Activated T-helper 1 cell treated with anti-CD3 and anti-CD28 coated beads, Interleukin-12 subunit alpha, Interleukin-12 subunit beta, Interleukin-2, Interleukin-4 antibody, amounts not matched to agents 30 ng/mL and 10 ng/mL and 1 ng/mL, durations not matched to agents 14 hours and 24 hours and 36 hours (primary cell): ENCODE results near the gene SPATA3. TPM values are rescaled to one million over a fixed set of nuclear protein-coding genes. Genes with fewer than 3 reads are reported as not detected.

Source experiments
- DNase-seq: peaks from one replicate; pipeline ENCODE4 v3.0.0; 2021; ENCODE audit warnings: low spot score
- H3K27ac Mint-ChIP-seq: one replicate; pipeline ENCODE4 v1.8.0; 2021; ENCODE audit warnings: mild to moderate bottlenecking, mixed read lengths
- H3K27me3 Mint-ChIP-seq: one replicate; pipeline ENCODE4 v1.8.0; 2022; ENCODE audit warnings: mild to moderate bottlenecking, moderate library complexity, mixed read lengths; ENCODE audit not compliant: insufficient read depth
- H3K36me3 Mint-ChIP-seq: one replicate; pipeline ENCODE4 v1.8.0; 2021; ENCODE audit warnings: low read depth, mixed read lengths
- H3K4me1 Mint-ChIP-seq: one replicate; pipeline ENCODE4 v1.8.0; 2021; ENCODE audit warnings: low read depth, mixed read lengths
- H3K4me3 Mint-ChIP-seq: one replicate; pipeline ENCODE4 v1.8.0; 2021; ENCODE audit warnings: mild to moderate bottlenecking, moderate library complexity, mixed read lengths
- H3K9me3 Mint-ChIP-seq: one replicate; pipeline ENCODE4 v1.8.0; 2021; ENCODE audit warnings: mixed read lengths
- intact Hi-C: fragments of 100-400 bp; cut with micrococcal nuclease; formaldehyde crosslinking; loops from one replicate; pipeline ENCODE4 v1.15.1; 2024
- total RNA-seq: library from RNA; stranded (reverse); gene quantifications from 2 replicates; pipeline ENCODE4 v1.2.3, GENCODE V29; 2022

Gene SPATA3
- not detected in 2 replicates for total RNA-seq

- peaks cover 50% of the 10 kb centered on the region for H3K27me3 Mint-ChIP-seq
Measured at GRCh38 chr2:230995821-230996220, at the start of gene SPATA3. SPATA3 (plus strand) TSS chr2:230996121; CDS start chr2:230996234, 113 bp downstream.

GRCh38 chr2:230946429-230947234 lies 49.3 kb upstream of the SPATA3 start:
- intact Hi-C loops: no loop called here
- H3K36me3 Mint-ChIP-seq: no peaks in the 10 kb centered on the region
- no peaks in the 10 kb centered on the region for H3K9me3 Mint-ChIP-seq
- H3K4me1 Mint-ChIP-seq: peaks cover 19% of the 10 kb centered on the region
- no peak overlapping the region for H3K4me3 Mint-ChIP-seq
- no peak for DNase-seq
- no peak overlapping the region for H3K27ac Mint-ChIP-seq
- H3K27me3 Mint-ChIP-seq: peaks cover 52% of the 10 kb centered on the region

More at GRCh38 chr2:230995821-230996220, at the start of gene SPATA3:
- no peaks in the 10 kb centered on the region for H3K9me3 Mint-ChIP-seq
- no peak within 1 kb of the TSS for H3K27ac Mint-ChIP-seq
- no peaks in the 10 kb centered on the region for H3K36me3 Mint-ChIP-seq
- intact Hi-C loops: no loop called here
- no peaks in the 10 kb centered on the region for H3K4me1 Mint-ChIP-seq
- DNase-seq: no peak
- H3K4me3 Mint-ChIP-seq: no peak within 1 kb of the TSS

GRCh38 chr2:230947235-230947576 lies 48.7 kb upstream of the SPATA3 start:
- Mint-ChIP-seq H3K4me3 (no peak overlapping the region), H3K36me3 (no peaks in the 10 kb centered on the region), H3K4me1 (peaks cover 19% of the 10 kb centered on the region), H3K9me3 (no peaks in the 10 kb centered on the region), H3K27me3 (peaks cover 47% of the 10 kb centered on the region), H3K27ac (no peak overlapping the region)
- no peak for DNase-seq
- intact Hi-C loops: no loop called here

- Mint-ChIP-seq H3K4me1 (peaks cover 19% of the 10 kb centered on the region), H3K9me3 (no peaks in the 10 kb centered on the region), H3K4me3 (no peak overlapping the region), H3K27ac (no peak overlapping the region), H3K36me3 (no peaks in the 10 kb centered on the region), H3K27me3 (peaks cover 45% of the 10 kb centered on the region)
- no peak for DNase-seq
- intact Hi-C loops: no loop called here
Measured at GRCh38 chr2:230947908-230948365, 48.0 kb upstream of the SPATA3 start.

GRCh38 chr2:230949966-230950873 lies 45.7 kb upstream of the SPATA3 start:
- no peak overlapping the region for H3K27ac Mint-ChIP-seq
- peaks cover 53% of the 10 kb centered on the region for H3K27me3 Mint-ChIP-seq
- H3K4me1 Mint-ChIP-seq: peaks cover 8% of the 10 kb centered on the region
- DNase-seq: no peak
- intact Hi-C loops: no loop called here
- H3K36me3 Mint-ChIP-seq: no peaks in the 10 kb centered on the region
- no peak overlapping the region for H3K4me3 Mint-ChIP-seq
- H3K9me3 Mint-ChIP-seq: no peaks in the 10 kb centered on the region

GRCh38 chr2:230950874-230951339 lies 45.0 kb upstream of the SPATA3 start:
- Mint-ChIP-seq H3K4me1 (peaks cover 10% of the 10 kb centered on the region), H3K9me3 (no peaks in the 10 kb centered on the region), H3K27ac (no peak overlapping the region), H3K36me3 (no peaks in the 10 kb centered on the region), H3K27me3 (peaks cover 58% of the 10 kb centered on the region), H3K4me3 (no peak overlapping the region)
- no peak for DNase-seq
- intact Hi-C loops: no loop called here

- H3K27ac Mint-ChIP-seq: no peak overlapping the region
- H3K36me3 Mint-ChIP-seq: no peaks in the 10 kb centered on the region
- H3K4me1 Mint-ChIP-seq: peaks cover 10% of the 10 kb centered on the region
- DNase-seq: no peak
- H3K27me3 Mint-ChIP-seq: peaks cover 56% of the 10 kb centered on the region
- no peaks in the 10 kb centered on the region for H3K9me3 Mint-ChIP-seq
- intact Hi-C loops: no loop called here
- no peak overlapping the region for H3K4me3 Mint-ChIP-seq
Measured at GRCh38 chr2:230951396-230951795, 44.5 kb upstream of the SPATA3 start.

GRCh38 chr2:230952226-230952956 lies 43.5 kb upstream of the SPATA3 start:
- H3K36me3 Mint-ChIP-seq: no peaks in the 10 kb centered on the region
- H3K4me3 Mint-ChIP-seq: no peak overlapping the region
- peaks cover 60% of the 10 kb centered on the region for H3K27me3 Mint-ChIP-seq
- no peak overlapping the region for H3K27ac Mint-ChIP-seq
- H3K9me3 Mint-ChIP-seq: no peaks in the 10 kb centered on the region
- no peak for DNase-seq
- H3K4me1 Mint-ChIP-seq: peaks cover 20% of the 10 kb centered on the region
- intact Hi-C loops: no loop called here

GRCh38 chr2:230953845-230954244 lies 42.1 kb upstream of the SPATA3 start:
- Mint-ChIP-seq H3K36me3 (no peaks in the 10 kb centered on the region), H3K27ac (no peak overlapping the region), H3K27me3 (peaks cover 65% of the 10 kb centered on the region), H3K9me3 (no peaks in the 10 kb centered on the region), H3K4me1 (peaks cover 34% of the 10 kb centered on the region), H3K4me3 (no peak overlapping the region)
- DNase-seq: no peak
- intact Hi-C loops: no loop called here

GRCh38 chr2:230954746-230955145 lies 41.2 kb upstream of the SPATA3 start:
- Mint-ChIP-seq H3K4me3 (no peak overlapping the region), H3K27ac (no peak overlapping the region), H3K4me1 (peaks cover 34% of the 10 kb centered on the region), H3K27me3 (peaks cover 65% of the 10 kb centered on the region), H3K9me3 (no peaks in the 10 kb centered on the region), H3K36me3 (no peaks in the 10 kb centered on the region)
- intact Hi-C loops: no loop called here
- no peak for DNase-seq

- Mint-ChIP-seq H3K27me3 (peaks cover 67% of the 10 kb centered on the region), H3K27ac (no peak overlapping the region), H3K36me3 (no peaks in the 10 kb centered on the region), H3K4me3 (no peak overlapping the region), H3K9me3 (no peaks in the 10 kb centered on the region), H3K4me1 (peaks cover 32% of the 10 kb centered on the region)
- no peak for DNase-seq
- intact Hi-C loops: no loop called here
Measured at GRCh38 chr2:230955163-230955737, 40.7 kb upstream of the SPATA3 start.
